IPS-18c (cell line): ENCODE measurements around the gene MYO9A.

Experiments used
- H3K4me3 ChIP-seq: 2 replicates; pipeline ENCODE4 v1.7.0; 2013; ENCODE audit warnings: low read depth, mild to moderate bottlenecking, low read length, moderate library complexity; ENCODE audit not compliant: insufficient read depth
- H3K9me3 ChIP-seq: one replicate; pipeline ENCODE4 v1.6.1; 2013; ENCODE audit warnings: mild to moderate bottlenecking, low read length, moderate library complexity; ENCODE audit not compliant: control insufficient read depth, insufficient read depth

The MYO9A gene

GRCh38 chr15:72118017-72118978 is at the start of gene MYO9A, which contains the start of gene SENP8:
MYO9A (minus strand) TSS chr15:72118150; CDS start chr15:72046563, 71,587 bp downstream.
SENP8 (plus strand) TSS chr15:72118403; CDS start chr15:72139624, 21,221 bp downstream.
- Histone ChIP-seq H3K4me3 (peak within 1 kb of the TSS; percentile 96), H3K9me3 (no peaks in the 10 kb centered on the region)

GRCh38 chr15:72167445-72167844 is 49.5 kb upstream of the MYO9A start:
- Histone ChIP-seq H3K4me3 (no peak overlapping the region), H3K9me3 (no peaks in the 10 kb centered on the region)

GRCh38 chr15:72166716-72167417 is 48.9 kb upstream of the MYO9A start:
- H3K9me3 ChIP-seq = no peaks in the 10 kb centered on the region
- H3K4me3 ChIP-seq = no peak overlapping the region

GRCh38 chr15:72163719-72164118 is 45.8 kb upstream of the MYO9A start:
- H3K4me3 ChIP-seq = no peak overlapping the region
- H3K9me3 ChIP-seq = no peaks in the 10 kb centered on the region

GRCh38 chr15:72162569-72162968 is 44.6 kb upstream of the MYO9A start:
- H3K4me3 ChIP-seq = no peak overlapping the region
- H3K9me3 ChIP-seq = no peaks in the 10 kb centered on the region

GRCh38 chr15:72161361-72162132 is 43.6 kb upstream of the MYO9A start:
- H3K4me3 ChIP-seq = no peak overlapping the region
- H3K9me3 ChIP-seq = no peaks in the 10 kb centered on the region

- no peaks in the 10 kb centered on the region for H3K9me3 ChIP-seq
These were observed 42.8 kb upstream of the MYO9A start for GRCh38 chr15:72160696-72161245.

GRCh38 chr15:72156928-72157327 is 39.0 kb upstream of the MYO9A start:
- Histone ChIP-seq H3K4me3 (no peak overlapping the region), H3K9me3 (no peaks in the 10 kb centered on the region)

More at GRCh38 chr15:72160696-72161245, 42.8 kb upstream of the MYO9A start:
- no peak overlapping the region for H3K4me3 ChIP-seq

- H3K4me3 ChIP-seq = peak overlapping the region; percentile 26; the same call in 1 of the 2 replicates
- H3K9me3 ChIP-seq = no peaks in the 10 kb centered on the region
These were observed 38.0 kb upstream of the MYO9A start for GRCh38 chr15:72155635-72156616.

GRCh38 chr15:72155003-72155621 is 37.2 kb upstream of the MYO9A start:
- H3K4me3 ChIP-seq = no peak overlapping the region

GRCh38 chr15:72154316-72154715 is 36.4 kb upstream of the MYO9A start:
- no peak overlapping the region for H3K4me3 ChIP-seq
- H3K9me3 ChIP-seq = no peaks in the 10 kb centered on the region

More at GRCh38 chr15:72155003-72155621, 37.2 kb upstream of the MYO9A start:
- H3K9me3 ChIP-seq = no peaks in the 10 kb centered on the region

GRCh38 chr15:72153269-72154000 is 35.5 kb upstream of the MYO9A start:
- no peaks in the 10 kb centered on the region for H3K9me3 ChIP-seq

GRCh38 chr15:72147418-72147817 is 29.5 kb upstream of the MYO9A start:
- no peaks in the 10 kb centered on the region for H3K9me3 ChIP-seq
- H3K4me3 ChIP-seq = no peak overlapping the region

More at GRCh38 chr15:72153269-72154000, 35.5 kb upstream of the MYO9A start:
- no peak overlapping the region for H3K4me3 ChIP-seq

GRCh38 chr15:72146934-72147333 is 29.0 kb upstream of the MYO9A start:
- Histone ChIP-seq H3K9me3 (no peaks in the 10 kb centered on the region), H3K4me3 (no peak overlapping the region)

- no peak overlapping the region for H3K4me3 ChIP-seq
- H3K9me3 ChIP-seq = no peaks in the 10 kb centered on the region
These were observed 28.3 kb upstream of the MYO9A start for GRCh38 chr15:72146221-72146620.
